Measurements from ENCODE around the gene LSM14B.

DNA sequence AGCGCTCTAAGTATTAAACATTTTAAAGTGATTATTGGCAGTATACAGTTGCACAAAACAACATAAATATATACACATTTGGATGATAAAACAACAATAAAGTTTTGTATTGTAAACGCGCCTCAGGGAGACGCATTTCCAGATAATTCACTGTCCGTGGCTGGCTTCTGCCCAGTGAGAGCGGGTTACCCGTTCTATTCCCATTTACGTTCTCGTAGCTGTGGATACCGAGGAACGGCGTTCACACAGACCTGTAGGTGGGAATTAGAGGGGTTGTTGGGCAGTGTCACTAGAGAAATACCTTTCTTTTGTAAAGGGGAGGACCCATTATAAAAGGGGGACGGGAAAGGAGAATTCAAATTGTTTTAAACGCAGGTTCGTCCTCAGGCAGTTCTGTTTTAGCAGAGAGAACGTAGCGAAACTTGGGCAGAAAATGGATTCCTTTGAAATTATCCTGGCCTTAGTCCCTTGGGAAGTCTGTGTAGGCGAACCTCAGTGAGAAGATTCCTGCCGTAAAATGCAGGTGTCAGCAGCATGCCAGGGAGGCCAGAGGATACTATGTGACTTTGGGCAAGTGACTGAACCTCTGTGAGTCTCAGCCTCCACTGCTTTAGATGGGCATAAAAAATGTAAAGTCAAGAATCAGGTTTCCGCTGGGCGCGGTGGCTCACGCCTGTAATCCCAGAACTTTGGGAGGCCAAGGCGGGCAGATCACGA lies 61.3 kb downstream of the LSM14B start:
- TF ChIP-seq CTCF (IDR thresholded peaks at IDR 0.05; ENCODE audit: low read length) (no peak), EZH2 (IDR thresholded peaks at IDR 0.05; ENCODE audit: borderline replicate concordance, low read length) (no peak)

All from OCI-LY1 (cell line).